Mucosa of rectum (tissue), 2 donors: Measurements from ENCODE around the gene CD151.

Experiments
- H3K27ac ChIP-seq, 2 donors: one replicate each; pipeline ENCODE4 v1.7.0; 2013; ENCODE audit warnings: inconsistent platforms in 2 of 2, low read depth in 2 of 2, low read length in 2 of 2
- H3K27me3 ChIP-seq, 2 donors: one replicate each; pipeline ENCODE4 v1.7.0; 2013; ENCODE audit warnings: low read length in 2 of 2; ENCODE audit not compliant: control insufficient read depth in 2 of 2, insufficient read depth in 2 of 2
- H3K36me3 ChIP-seq, 2 donors: one replicate each; pipeline ENCODE4 v1.7.0; 2013; ENCODE audit warnings: low read length in 2 of 2; ENCODE audit not compliant: control insufficient read depth in 2 of 2, insufficient read depth in 2 of 2
- H3K4me1 ChIP-seq, 2 donors: one replicate each; pipeline ENCODE4 v1.7.0; 2013; ENCODE audit warnings: low read length in 2 of 2, mild to moderate bottlenecking in 1 of 2; ENCODE audit not compliant: control insufficient read depth in 2 of 2, insufficient read depth in 2 of 2
- H3K4me3 ChIP-seq, 2 donors: one replicate each; pipeline ENCODE4 v1.7.0; 2013; ENCODE audit warnings: low read length in 2 of 2
- H3K9ac ChIP-seq, 2 donors: one replicate each; pipeline ENCODE4 v1.7.0; 2013; ENCODE audit warnings: low read length in 2 of 2, low read depth in 1 of 2, mild to moderate bottlenecking in 1 of 2
- H3K9me3 ChIP-seq, 2 donors: one replicate each; pipeline ENCODE4 v1.7.0; 2013; ENCODE audit warnings: low read length in 2 of 2; ENCODE audit not compliant: control insufficient read depth in 2 of 2
- donor health status: healthy.
- donor health status: Normal muscosa, but diverticular disease.

CD151 gene

DNA sequence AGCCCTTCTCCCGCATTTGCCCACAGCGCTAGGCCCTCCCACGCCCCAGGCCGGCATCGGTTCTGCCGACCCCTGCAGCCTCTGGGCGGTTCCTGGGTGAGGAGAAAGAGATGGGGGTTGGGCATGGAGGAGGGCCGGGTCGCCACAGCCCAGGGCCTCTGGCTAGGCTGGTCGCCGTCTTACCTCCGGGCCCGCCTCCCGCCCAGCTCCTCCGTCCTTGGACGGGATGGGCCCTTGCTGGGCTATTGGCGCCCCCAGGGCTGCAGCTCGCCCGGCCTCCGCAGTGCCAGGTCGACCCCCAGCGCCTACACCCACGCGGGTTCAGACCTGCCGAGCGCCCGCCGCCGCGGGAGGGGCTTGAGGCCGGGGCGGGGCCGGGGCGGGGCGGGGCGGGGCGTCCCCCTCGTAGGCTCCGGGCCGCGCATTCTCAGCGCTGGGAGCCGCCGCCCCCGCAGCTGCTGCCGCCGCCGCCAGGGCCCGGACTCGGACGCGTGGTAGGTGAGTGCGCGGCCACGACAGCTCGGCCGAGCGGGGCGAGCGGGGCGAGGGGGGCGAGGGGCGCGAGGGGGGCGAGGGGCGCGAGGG is at the start of gene CD151:
Gene CD151 (plus strand): TSS at position 424 of the 585 bp plus-strand sequence. CDS start 3,118 bp downstream, outside the sequence.
- peaks cover 12 to 16% of the 10 kb centered on the region in 2 donors for H3K36me3 ChIP-seq
- H3K9ac ChIP-seq, result peak within 1 kb of the TSS; percentile 88 to 92
- no peaks in the 10 kb centered on the region for H3K9me3 ChIP-seq
- H3K27me3 ChIP-seq, result no peaks in the 10 kb centered on the region
- peak within 1 kb of the TSS; percentile 78 to 83 for H3K4me3 ChIP-seq
- peak within 1 kb of the TSS; percentile 93 to 95 for H3K27ac ChIP-seq
- H3K4me1 ChIP-seq, result peaks cover 64 to 73% of the 10 kb centered on the region in 2 donors

DNA sequence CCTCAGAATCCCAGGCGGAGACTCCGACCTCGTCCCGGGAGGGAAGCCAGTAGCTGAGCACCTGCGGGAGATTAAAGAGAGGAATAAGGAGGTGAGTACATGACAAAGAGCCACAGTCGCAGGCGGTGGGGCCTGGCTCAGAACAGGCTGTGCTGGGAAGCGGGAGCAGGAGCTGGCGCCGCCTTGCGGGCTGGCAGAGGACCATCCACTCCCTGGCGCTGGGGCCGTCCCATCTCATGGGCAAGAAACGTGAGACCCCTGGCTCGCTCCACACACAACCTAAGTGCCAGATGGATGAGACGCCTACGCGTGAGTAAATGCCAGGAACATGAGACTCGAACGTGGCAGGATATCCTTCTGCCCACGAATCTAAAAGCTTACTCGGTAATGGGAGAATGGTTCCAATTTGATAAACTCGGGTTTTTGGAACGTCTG is 49.2 kb upstream of the CD151 start:
- Histone ChIP-seq H3K4me1 (peaks cover 2 to 3% of the 10 kb centered on the region in 2 donors), H3K36me3 (no peaks in the 10 kb centered on the region), H3K4me3 (no peak overlapping the region), H3K9me3 (no peaks in the 10 kb centered on the region), H3K27me3 (no peaks in the 10 kb centered on the region), H3K27ac (no peak overlapping the region), H3K9ac (no peak overlapping the region)

DNA sequence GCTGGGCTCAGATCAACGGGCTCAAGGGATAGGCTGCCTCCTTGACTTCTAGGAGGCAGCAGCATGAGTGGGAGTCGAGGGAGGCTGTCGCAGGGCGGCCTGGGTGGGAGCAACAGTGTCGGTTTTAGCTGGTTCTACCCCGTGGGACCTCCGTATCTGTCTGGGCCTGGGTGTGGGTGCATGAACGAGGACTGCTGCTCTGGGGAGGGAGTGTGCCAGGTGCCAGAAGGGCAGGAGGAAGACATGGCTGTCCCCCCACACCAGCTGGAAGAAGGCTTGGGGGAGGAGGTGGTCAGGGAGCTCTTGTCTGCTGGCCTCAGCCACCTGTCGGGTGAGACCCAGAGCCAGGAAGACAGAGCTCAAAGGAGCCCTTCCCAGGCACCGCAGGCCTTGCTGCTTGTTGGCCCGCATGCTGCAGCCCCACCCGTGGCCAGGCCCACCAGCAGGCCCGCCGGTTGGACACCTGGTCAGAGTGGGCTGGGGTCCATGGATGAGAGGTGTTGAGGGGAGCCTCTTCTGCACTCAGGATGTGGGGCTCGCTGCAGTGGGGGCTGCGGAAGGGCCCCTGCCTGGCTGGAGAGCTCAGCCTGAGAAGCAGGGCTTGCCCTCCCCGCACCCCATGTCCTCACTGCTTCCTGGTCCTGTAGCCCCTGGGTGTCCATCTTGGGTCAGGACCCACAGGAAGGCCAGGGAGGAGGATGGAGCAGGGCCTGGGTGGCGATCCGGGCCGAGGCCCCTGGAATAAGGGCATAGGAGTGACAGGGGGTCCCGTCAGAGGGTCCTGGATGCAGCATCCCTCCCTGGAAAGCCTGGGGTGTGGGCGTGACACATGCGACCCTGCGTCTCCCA is 46.3 kb upstream of the CD151 start:
- no peak overlapping the region for H3K4me3 ChIP-seq
- no peak overlapping the region for H3K27ac ChIP-seq
- no peaks in the 10 kb centered on the region for H3K36me3 ChIP-seq
- peaks cover 2 to 3% of the 10 kb centered on the region in 2 donors for H3K4me1 ChIP-seq
- no peaks in the 10 kb centered on the region for H3K9me3 ChIP-seq
- H3K27me3 ChIP-seq, result peaks cover 0 to 7% of the 10 kb centered on the region in 2 donors
- no peak overlapping the region for H3K9ac ChIP-seq

DNA sequence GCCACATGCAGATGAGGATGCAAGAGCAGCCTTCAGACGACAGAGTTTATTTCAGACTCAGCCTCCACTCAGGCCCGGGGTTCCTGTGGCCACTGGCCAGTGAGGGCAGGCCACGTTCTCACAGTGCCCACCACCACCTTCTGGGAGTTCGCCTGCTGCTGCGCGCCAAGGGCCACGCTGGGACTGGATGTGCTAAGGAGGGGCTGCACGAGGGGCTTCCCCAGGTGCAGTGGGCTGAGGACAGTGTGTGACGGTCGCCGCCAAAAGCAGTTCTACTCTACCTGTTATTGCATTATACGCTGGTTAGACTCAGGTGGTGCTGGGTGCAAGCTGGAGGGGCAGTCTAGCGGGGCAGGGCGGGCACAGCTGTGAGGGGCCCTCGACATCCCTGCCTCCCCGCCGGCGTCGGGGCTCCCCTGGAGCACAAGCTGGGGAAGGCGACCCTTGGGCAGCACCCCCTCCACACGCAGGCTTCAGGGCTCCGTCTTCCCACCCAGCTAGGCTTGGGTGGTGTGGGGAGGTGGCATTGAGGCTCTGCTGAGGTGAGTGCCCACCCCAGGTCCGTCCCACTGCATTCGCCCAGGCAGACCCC is 45.6 kb upstream of the CD151 start:
- Histone ChIP-seq H3K27ac (no peak overlapping the region), H3K36me3 (no peaks in the 10 kb centered on the region), H3K27me3 (peaks cover 0 to 7% of the 10 kb centered on the region in 2 donors), H3K9ac (no peak overlapping the region), H3K9me3 (no peaks in the 10 kb centered on the region), H3K4me3 (no peak overlapping the region), H3K4me1 (peaks cover 2 to 3% of the 10 kb centered on the region in 2 donors)

DNA sequence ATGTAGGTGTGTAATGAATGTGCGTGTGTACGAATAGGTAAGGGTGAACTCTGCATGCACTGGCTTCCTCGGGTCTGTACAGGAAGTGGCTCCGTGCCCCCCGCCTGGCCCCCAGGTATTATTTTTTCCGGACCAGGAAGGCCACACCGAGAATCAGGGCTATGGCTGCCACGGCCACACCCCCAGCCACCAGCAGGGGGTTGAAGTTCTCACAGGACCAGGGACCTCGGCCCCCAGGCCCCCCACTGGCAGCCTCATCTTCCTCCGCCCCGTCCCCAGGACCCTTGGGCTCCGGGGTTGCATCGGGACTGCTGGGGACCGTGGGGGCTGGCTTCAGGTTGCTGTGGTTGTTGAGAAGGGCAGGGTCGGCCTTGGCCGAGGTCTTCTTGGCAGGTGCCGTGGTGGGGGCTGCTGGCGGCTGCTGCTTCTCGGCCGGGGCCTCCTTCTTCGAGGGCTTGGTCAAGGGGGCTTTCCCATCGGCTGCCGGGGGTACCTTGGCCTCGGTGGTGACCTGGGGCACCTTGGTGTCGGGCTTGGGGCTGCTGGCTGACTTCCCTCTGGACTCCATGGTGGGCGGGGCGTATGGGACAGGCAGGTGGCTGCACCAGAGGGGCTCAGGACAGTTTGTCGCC is 44.6 kb upstream of the CD151 start:
- no peaks in the 10 kb centered on the region for H3K9me3 ChIP-seq
- H3K4me3 ChIP-seq, result no peak overlapping the region
- H3K4me1 ChIP-seq, result peaks cover 0 to 3% of the 10 kb centered on the region in 2 donors
- no peak overlapping the region for H3K27ac ChIP-seq
- H3K36me3 ChIP-seq, result no peaks in the 10 kb centered on the region
- H3K27me3 ChIP-seq, result peaks cover 0 to 7% of the 10 kb centered on the region in 2 donors
- H3K9ac ChIP-seq, result no peak overlapping the region

DNA sequence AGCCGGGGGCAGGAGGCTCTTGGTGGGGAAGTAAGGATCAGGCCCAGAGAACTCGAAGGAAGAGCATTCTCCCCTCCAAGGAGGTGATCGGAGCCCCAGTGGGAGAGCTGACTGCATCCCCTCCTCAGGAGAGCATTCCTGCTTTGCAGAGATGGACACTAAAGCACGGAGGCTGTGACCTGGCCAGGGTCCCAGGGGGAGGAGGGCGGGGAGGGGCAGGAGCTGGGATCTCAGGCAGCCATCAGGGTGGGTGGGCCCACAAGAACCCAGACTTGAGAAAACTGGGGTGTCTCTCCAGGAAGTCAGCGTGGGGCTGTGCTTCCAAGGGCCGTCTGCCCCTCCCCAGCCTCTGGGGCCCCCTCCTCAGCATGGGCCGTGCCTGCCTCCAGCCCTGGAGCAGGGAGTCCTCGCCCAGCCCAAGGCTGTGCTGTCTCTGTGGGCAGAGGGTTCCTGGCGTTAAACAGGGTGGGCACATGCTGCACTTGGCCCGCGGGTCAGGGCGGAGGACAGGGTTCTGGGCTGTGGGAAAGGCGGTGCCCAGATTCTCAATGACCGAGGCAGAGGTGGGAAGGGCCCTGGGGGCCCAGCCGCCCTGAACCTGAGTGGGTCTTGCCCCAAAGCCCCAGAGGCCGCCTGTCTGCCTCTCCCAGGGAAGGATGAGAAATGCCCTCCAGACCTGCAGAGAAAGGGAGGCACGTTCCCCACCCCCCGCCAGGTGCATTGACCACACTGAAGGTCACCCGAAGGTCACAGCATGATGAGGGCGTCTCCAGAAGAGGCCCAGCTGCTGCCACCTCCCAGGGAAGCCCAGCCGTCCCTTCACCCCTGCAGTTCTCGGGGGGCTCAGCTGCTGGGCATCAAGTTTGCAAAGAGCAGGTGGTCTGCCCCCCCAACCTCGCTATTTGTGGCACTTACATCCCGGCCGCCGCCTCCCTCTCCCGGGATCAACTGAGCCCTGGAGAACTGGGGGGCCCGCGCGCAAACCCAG is 43.5 kb upstream of the CD151 start:
- Histone ChIP-seq H3K4me3 (no peak overlapping the region), H3K4me1 (no peaks in the 10 kb centered on the region), H3K27ac (no peak overlapping the region), H3K9ac (no peak overlapping the region), H3K36me3 (peaks cover 0 to 2% of the 10 kb centered on the region in 2 donors), H3K9me3 (no peaks in the 10 kb centered on the region), H3K27me3 (peaks cover 0 to 7% of the 10 kb centered on the region in 2 donors)

DNA sequence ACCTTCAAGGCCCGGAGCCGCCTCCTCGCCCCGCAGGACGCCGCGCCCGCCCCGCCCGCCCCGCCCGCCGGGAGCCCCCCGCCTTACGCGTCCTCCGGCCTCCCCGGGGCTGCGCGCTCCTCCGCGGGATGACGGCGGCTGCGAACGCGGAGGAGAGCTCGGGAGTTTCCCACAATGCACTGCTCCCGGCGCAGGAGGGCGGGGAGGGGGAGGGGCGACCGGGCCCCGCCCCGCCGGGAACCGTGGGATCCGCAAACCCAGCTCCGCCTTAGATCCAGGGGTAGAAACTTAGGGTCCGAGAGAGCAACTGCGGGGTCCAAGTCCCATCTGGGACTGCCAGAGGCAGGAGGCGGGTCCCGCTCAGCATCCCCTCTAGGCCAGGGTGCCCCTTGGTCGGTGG is 42.8 kb upstream of the CD151 start, which contains the start of gene CEND1:
Gene CEND1 (minus strand): TSS at position 148 of the 400 bp plus-strand sequence. CDS start 1,514 bp downstream, outside the sequence.
- peaks cover 0 to 2% of the 10 kb centered on the region in 2 donors for H3K36me3 ChIP-seq
- H3K4me3 ChIP-seq, result no peak within 1 kb of the TSS
- H3K27me3 ChIP-seq, result peaks cover 0 to 7% of the 10 kb centered on the region in 2 donors
- H3K27ac ChIP-seq, result no peak within 1 kb of the TSS
- H3K9ac ChIP-seq, result no peak within 1 kb of the TSS
- peaks cover under 1% of the 10 kb centered on the region in 2 donors for H3K4me1 ChIP-seq
- no peaks in the 10 kb centered on the region for H3K9me3 ChIP-seq

DNA sequence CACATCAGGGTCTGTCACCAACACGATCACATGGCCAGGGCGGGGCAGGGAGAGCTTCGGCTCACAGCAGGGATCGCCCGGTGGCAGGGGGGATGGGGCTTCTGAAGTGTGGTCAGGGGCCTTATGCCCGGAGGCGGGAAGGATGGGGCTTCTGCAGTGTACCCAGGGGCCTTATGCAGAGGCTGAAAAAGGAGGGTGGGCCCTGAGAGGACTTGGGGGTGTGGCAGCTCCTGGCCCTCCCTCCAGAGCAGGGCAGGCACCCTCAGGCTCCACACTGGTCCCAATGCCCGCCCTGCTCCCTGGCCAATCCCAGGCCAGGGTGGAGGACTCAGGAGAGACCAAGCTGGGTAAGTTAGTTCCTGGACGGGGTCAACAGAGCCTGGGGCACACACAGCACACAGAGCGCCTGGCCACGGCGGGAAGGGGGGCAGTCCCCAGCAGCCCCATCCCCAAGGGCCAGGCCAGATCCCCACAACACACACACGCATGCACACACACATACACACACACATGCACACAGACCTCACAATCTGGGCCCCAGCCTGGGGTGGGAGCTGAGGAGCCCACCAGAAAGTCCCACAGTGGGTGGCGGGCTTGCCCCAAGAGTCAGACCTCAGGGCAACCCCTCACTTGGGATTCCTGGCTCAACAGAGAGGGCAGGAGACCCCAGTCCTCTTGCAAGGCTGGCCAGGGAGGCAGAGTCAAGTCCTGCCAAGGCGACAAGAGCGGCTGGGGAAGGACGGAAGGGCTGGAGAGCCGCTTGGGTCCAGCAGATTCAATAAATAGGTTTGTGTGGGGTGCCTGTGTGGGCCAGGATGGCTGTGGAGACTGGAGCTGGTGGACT is 41.8 kb upstream of the CD151 start:
- Histone ChIP-seq H3K4me1 (peaks cover 2 to 9% of the 10 kb centered on the region in 2 donors), H3K27ac (no peak overlapping the region), H3K4me3 (no peak overlapping the region)

More for the DNA sequence above, 41.8 kb upstream of the CD151 start:
- peaks cover 0 to 7% of the 10 kb centered on the region in 2 donors for H3K27me3 ChIP-seq
- H3K9me3 ChIP-seq, result no peaks in the 10 kb centered on the region
- H3K9ac ChIP-seq, result no peak overlapping the region
- peaks cover 0 to 2% of the 10 kb centered on the region in 2 donors for H3K36me3 ChIP-seq
